Hepatocyte (in vitro differentiated cells): Measurements from ENCODE around the gene RPS18. TPM values are rescaled to one million over a fixed set of nuclear protein-coding genes. Genes with fewer than 3 reads are reported as not detected.
"Not testable (repeated sequence)": the region's sequence is repeated elsewhere in the genome, so short reads cannot be mapped to it uniquely, and the experiment has no call there.

Source experiments
- DNase-seq: peaks from one replicate; pipeline ENCODE4 v3.0.0-alpha.2; 2016; ENCODE audit warnings: low spot score
- H2AFZ ChIP-seq: fragments of 200-600 bp; sonication (generic); 2 replicates; pipeline ENCODE4 v1.6.0; 2016; ENCODE audit warnings: antibody characterized with exemption, mild to moderate bottlenecking
- H3K27ac ChIP-seq: fragments of 200-600 bp; sonication (generic); 2 replicates; pipeline ENCODE4 v1.5.1; 2016; ENCODE audit warnings: mild to moderate bottlenecking
- H3K27me3 ChIP-seq: fragments of 200-600 bp; sonication (generic); 2 replicates; pipeline ENCODE4 v1.6.1; 2016
- H3K36me3 ChIP-seq: fragments of 200-600 bp; sonication (generic); replicated peaks from 2 replicates; pipeline ENCODE4 v1.5.1; 2016; ENCODE audit warnings: low read depth; ENCODE audit not compliant: insufficient read depth
- H3K4me1 ChIP-seq: fragments of 200-600 bp; sonication (generic); 2 replicates; pipeline ENCODE4 v1.5.1; 2016; ENCODE audit warnings: mild to moderate bottlenecking, moderate library complexity; ENCODE audit not compliant: insufficient read depth
- H3K4me2 ChIP-seq: fragments of 200-600 bp; sonication (generic); 2 replicates; pipeline ENCODE4 v1.6.0; 2016
- H3K4me3 ChIP-seq: fragments of 200-600 bp; sonication (generic); 2 replicates; pipeline ENCODE4 v1.5.1; 2016; ENCODE audit warnings: mild to moderate bottlenecking
- H3K79me2 ChIP-seq: fragments of 200-600 bp; sonication (generic); 2 replicates; pipeline ENCODE4 v1.6.0; 2017; ENCODE audit warnings: mild to moderate bottlenecking
- H3K9me2 ChIP-seq: fragments of 200-600 bp; sonication (generic); replicated peaks from 2 replicates; pipeline ENCODE4 v1.6.0; 2017; ENCODE audit warnings: mild to moderate bottlenecking; ENCODE audit not compliant: insufficient read depth
- H3K9me3 ChIP-seq: fragments of 200-600 bp; sonication (generic); 2 replicates; pipeline ENCODE4 v1.5.1; 2016; ENCODE audit warnings: low read depth, mild to moderate bottlenecking
- H4K20me1 ChIP-seq: fragments of 200-600 bp; sonication (generic); 2 replicates; pipeline ENCODE4 v1.6.0; 2016; ENCODE audit warnings: mild to moderate bottlenecking; ENCODE audit not compliant: insufficient read depth, poor library complexity, severe bottlenecking
- EZH2 ChIP-seq: fragments of 200-600 bp; sonication (generic); IDR thresholded peaks from 2 replicates; pipeline ENCODE4 v1.6.1; 2016; ENCODE audit warnings: antibody characterized with exemption, mild to moderate bottlenecking, borderline replicate concordance
- EZH2phosphoT487 ChIP-seq: fragments of 200-600 bp; sonication (generic); IDR thresholded peaks from one replicate; pipeline ENCODE4 v1.6.1; 2018; ENCODE audit warnings: antibody characterized with exemption, mild to moderate bottlenecking, low read depth, moderate library complexity; ENCODE audit not compliant: unreplicated experiment, severe bottlenecking
- WGBS: methylation state at CpG from one replicate; pipeline ENCODE4 v1.1.6; 2016; ENCODE audit warnings: low lambda C conversion rate; ENCODE audit errors: missing lambda C conversion rate; 5-methylcytosine and 5-hydroxymethylcytosine counted together
- polyA plus RNA-seq: library from polyadenylated mRNA; unstranded; fragments of >200 nt; fragmentation: Nextera tagmentation; extraction: Ambion mirVana; gene quantifications from 2 replicates; pipeline ENCODE4 v1.2.1, GENCODE V29; 2016
- total RNA-seq: library from RNA; depleted of rRNA; stranded (reverse); fragments of >200 nt; gene quantifications from 2 replicates; pipeline ENCODE4 v1.2.3, GENCODE V29; 2014
- TF ChIP-seq, protein P1 (sequence below): fragments of 200-600 bp; sonication (generic); IDR thresholded peaks from 2 replicates; pipeline ENCODE4 v1.5.1; 2016; ENCODE audit warnings: antibody characterized with exemption, mild to moderate bottlenecking; ENCODE audit not compliant: poor library complexity

RPS18 gene
- total and polyA plus RNA-seq, 2 experiments from 2014 or later = 1,517 to 3,293 TPM

DNA sequence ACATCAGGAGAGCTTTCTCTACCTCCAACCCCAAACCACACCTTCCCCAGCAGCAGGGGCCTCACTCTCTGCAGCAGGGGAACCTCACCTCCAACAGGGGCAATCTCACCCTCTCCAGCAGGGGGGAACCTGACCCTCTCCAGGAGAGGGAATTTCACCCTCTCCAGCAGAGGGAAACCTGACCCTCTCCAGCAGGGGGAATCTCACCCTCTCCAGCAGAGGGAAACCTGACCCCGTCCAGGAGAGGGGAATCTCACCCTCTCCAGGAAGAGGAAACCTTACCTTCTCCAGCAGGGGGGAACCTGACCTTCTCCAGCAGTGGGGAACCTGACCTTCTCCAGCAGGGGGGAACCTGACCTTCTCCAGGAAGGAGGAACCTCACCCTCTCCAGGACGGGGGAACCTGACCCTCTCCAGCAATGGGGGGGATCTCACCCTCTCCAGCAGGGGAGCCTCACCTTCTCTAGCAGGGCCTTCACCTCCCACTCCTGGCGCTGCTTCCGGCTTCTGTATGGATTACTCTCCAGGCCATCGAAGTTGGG, 8.2 kb downstream of the RPS18 start:
- WGBS = 75% methylated on average over 4 of the region's 5 CpGs
- Histone ChIP-seq H3K36me3 (no peaks in the 10 kb centered on the region), H3K27ac (no peak overlapping the region), H3K9me3 (no peaks in the 10 kb centered on the region), H3K4me3 (no peak overlapping the region), H4K20me1 (peaks cover 16% of the 10 kb centered on the region), H3K27me3 (no peaks in the 10 kb centered on the region), H3K4me2 (no peak overlapping the region), H3K4me1 (peaks cover 26% of the 10 kb centered on the region), H3K9me2 (no peaks in the 10 kb centered on the region), H3K79me2 (peaks cover 7% of the 10 kb centered on the region), H2AFZ (no peak overlapping the region)
- DNase-seq = peak; percentile 74
- TF ChIP-seq EZH2phosphoT487 = no peak
- TF ChIP-seq, protein P1, sequence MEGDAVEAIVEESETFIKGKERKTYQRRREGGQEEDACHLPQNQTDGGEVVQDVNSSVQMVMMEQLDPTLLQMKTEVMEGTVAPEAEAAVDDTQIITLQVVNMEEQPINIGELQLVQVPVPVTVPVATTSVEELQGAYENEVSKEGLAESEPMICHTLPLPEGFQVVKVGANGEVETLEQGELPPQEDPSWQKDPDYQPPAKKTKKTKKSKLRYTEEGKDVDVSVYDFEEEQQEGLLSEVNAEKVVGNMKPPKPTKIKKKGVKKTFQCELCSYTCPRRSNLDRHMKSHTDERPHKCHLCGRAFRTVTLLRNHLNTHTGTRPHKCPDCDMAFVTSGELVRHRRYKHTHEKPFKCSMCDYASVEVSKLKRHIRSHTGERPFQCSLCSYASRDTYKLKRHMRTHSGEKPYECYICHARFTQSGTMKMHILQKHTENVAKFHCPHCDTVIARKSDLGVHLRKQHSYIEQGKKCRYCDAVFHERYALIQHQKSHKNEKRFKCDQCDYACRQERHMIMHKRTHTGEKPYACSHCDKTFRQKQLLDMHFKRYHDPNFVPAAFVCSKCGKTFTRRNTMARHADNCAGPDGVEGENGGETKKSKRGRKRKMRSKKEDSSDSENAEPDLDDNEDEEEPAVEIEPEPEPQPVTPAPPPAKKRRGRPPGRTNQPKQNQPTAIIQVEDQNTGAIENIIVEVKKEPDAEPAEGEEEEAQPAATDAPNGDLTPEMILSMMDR = peak; percentile 50

- Histone ChIP-seq H2AFZ (no peak overlapping the region), H3K27me3 (no peaks in the 10 kb centered on the region), H3K4me2 (no peak overlapping the region), H3K9me2 (no peaks in the 10 kb centered on the region), H3K9me3 (no peaks in the 10 kb centered on the region), H3K4me3 (no peak overlapping the region), H3K4me1 (peaks cover 21% of the 10 kb centered on the region), H4K20me1 (peaks cover 11% of the 10 kb centered on the region), H3K27ac (no peak overlapping the region), H3K36me3 (no peaks in the 10 kb centered on the region), H3K79me2 (peaks cover 2% of the 10 kb centered on the region)
- TF ChIP-seq, protein P1 = no peak
- TF ChIP-seq EZH2 (no peak), EZH2phosphoT487 (no peak)
- no peak for DNase-seq
- 93% methylated on average over 6 of the region's 6 CpGs for WGBS
Observed at GRCh38 chr6:33280539-33280938, 8.7 kb downstream of the RPS18 start.

- 97% methylated on average over 4 of the region's 4 CpGs for WGBS
- H3K27ac ChIP-seq, H3K9me3 ChIP-seq, H3K27me3 ChIP-seq, H3K4me1 ChIP-seq, H3K36me3 ChIP-seq, DNase-seq, H3K4me2 ChIP-seq, H4K20me1 ChIP-seq, H3K9me2 ChIP-seq, H2AFZ ChIP-seq, H3K4me3 ChIP-seq: not testable (repeated sequence)
- H3K79me2 ChIP-seq = peaks cover 18% of the 10 kb centered on the region
Observed at GRCh38 chr6:33285214-33285613, 13.3 kb downstream of the RPS18 start.

DNA sequence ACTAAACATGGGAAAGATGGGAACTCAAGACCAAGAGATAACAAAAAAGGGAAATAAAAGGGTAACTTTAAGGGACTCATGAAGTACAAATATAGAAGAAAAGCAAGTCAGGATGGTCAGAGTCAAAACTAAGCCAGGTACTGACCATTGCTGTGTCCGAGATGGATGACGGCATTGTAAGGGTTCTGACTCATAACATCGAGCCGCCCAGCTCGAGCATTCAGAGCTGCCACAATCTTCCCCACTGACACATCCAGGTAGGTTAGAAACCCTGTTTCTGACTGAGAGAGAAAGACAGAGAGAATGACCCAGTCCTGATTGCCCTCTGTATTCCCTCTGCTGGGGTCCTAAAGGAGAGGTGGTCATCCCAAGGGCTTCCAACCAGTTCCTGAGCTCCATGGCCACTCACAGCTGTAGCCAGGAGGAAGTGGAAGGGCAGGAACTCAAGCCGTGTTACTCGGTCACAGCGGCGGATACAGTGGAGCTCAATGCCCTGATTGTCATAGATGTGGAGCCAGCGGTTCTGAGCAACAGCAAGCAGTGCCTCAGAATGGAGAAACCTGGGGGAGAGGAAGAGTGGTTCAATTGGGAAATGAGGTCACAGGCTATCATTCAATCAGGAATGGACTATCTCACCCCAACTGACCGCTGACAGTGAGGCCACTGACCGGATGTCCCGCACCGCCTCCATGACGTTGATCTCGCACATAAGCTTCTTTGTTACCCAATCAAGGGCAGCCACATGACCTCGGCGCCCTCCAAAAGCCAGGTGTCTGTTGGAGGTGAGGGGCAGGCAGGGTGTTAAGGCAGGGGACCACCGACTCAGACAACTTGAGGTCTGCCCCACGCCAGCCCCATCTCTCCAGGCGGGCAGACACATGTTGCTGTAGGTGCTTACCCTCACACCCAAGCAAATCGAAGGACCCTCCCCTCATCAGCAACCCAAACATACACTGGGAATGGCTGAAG, 15.4 kb downstream of the RPS18 start:
- Histone ChIP-seq H3K27ac (no peak overlapping the region), H3K36me3 (no peaks in the 10 kb centered on the region), H4K20me1 (no peaks in the 10 kb centered on the region), H3K4me3 (no peak overlapping the region), H2AFZ (no peak overlapping the region), H3K9me3 (no peaks in the 10 kb centered on the region), H3K4me1 (peaks cover 13% of the 10 kb centered on the region), H3K4me2 (no peak overlapping the region), H3K27me3 (no peaks in the 10 kb centered on the region), H3K79me2 (peaks cover 29% of the 10 kb centered on the region), H3K9me2 (no peaks in the 10 kb centered on the region)
- 97% methylated on average over 22 of the region's 22 CpGs for WGBS
- no peak for DNase-seq
- no peak for TF ChIP-seq EZH2phosphoT487
- TF ChIP-seq EZH2 = no peak
- TF ChIP-seq, protein P1 = no peak
